Left hindlimb (tissue), 1 donor: ENCODE data around the gene NAA25.
"Not testable (repeated sequence)": the region's sequence is repeated elsewhere in the genome, so short reads cannot be mapped to it uniquely, and the experiment has no call there.

Experiments
- DNase-seq: peaks from one replicate; pipeline ENCODE4 v3.0.0-alpha.2; 2018

NAA25 gene

GRCh38 chr12:112007945-112008344 lies 100.6 kb downstream of the NAA25 start:
- DNase-seq, result no peak

- DNase-seq, result no peak
These were observed 102.9 kb downstream of the NAA25 start for GRCh38 chr12:112005419-112006395.

- no peak for DNase-seq
These were observed 104.5 kb downstream of the NAA25 start for GRCh38 chr12:112004041-112004440.

- DNase-seq, result no peak
These were observed 107.0 kb downstream of the NAA25 start for GRCh38 chr12:112001576-112001975.

- DNase-seq, result no peak
These were observed 107.8 kb downstream of the NAA25 start for GRCh38 chr12:112000820-112001219.

GRCh38 chr12:111999129-111999528 lies 109.5 kb downstream of the NAA25 start:
- DNase-seq, result not testable (repeated sequence)

- DNase-seq, result no peak
These were observed 110.6 kb downstream of the NAA25 start for GRCh38 chr12:111998015-111998414.

GRCh38 chr12:111997300-111997699 lies 111.3 kb downstream of the NAA25 start:
- DNase-seq, result no peak

- no peak for DNase-seq
These were observed 112.7 kb downstream of the NAA25 start for GRCh38 chr12:111995782-111996480.

- not testable (repeated sequence) for DNase-seq
These were observed 114.1 kb downstream of the NAA25 start for GRCh38 chr12:111994211-111995111.

- no peak for DNase-seq
These were observed 115.1 kb downstream of the NAA25 start for GRCh38 chr12:111993292-111994150.

GRCh38 chr12:111992464-111992863 lies 116.1 kb downstream of the NAA25 start:
- DNase-seq, result no peak

- DNase-seq, result no peak
These were observed 116.6 kb downstream of the NAA25 start for GRCh38 chr12:111991946-111992345.

GRCh38 chr12:111991535-111991934 lies 117.0 kb downstream of the NAA25 start:
- no peak for DNase-seq

GRCh38 chr12:111984820-111985219 lies 123.8 kb downstream of the NAA25 start:
- DNase-seq, result no peak

- DNase-seq, result no peak
These were observed 126.6 kb downstream of the NAA25 start for GRCh38 chr12:111981987-111982386.

- DNase-seq, result no peak
These were observed 128.0 kb downstream of the NAA25 start for GRCh38 chr12:111980598-111980997.

- no peak for DNase-seq
These were observed 130.0 kb downstream of the NAA25 start for GRCh38 chr12:111978545-111978944.

- DNase-seq, result no peak
These were observed 131.7 kb downstream of the NAA25 start for GRCh38 chr12:111976860-111977259.
